ENCODE measurements around the gene PXDC1.

DNA sequence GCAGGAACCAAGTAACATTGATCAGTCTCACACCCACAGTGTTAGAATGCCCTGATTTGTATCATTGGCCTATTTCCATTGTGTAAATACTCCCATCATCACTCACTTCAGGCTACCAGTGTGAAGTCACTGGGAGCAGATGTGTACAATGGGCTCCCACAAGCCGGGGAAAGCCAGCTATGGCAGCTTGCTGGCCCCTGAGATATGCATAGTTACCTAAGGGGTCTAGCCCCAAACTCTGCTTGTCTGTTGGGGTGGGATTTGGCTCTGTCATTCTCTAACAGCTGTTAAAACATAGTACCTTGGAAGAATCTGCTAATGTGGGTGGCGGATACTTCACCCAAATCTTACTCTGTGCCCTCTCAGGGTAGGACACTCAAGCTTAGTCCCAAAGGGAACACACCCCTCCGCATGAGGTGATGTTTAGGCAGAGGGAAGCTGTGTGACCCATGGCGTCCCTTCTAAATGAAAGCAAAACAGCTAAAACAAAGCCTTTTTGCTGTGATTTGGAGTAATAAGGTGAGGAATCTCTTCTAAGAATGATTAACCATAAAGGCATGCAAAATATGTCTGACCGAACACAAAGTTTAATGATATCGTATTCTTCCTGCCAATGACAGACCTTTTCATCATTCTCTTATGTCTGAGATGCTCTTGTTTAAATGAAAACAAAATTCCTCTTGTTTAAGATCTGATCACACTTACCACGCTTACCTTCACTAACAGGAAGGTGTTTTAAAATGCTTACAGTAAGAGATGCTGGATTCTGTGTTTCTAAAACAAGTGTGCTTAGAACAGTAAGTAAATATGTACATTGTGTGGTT lies 45.9 kb upstream of the PXDC1 start:
- TF ChIP-seq CTCF (IDR thresholded peaks at IDR 0.05) (no peak), POLR2AphosphoS5 (IDR thresholded peaks at IDR 0.05) (no peak)

Measured in stomach (tissue), 4 donors.